HUES64 (cell line): ENCODE data around the gene LHFPL2.
"Not testable (repeated sequence)": the region's sequence is repeated elsewhere in the genome, so short reads cannot be mapped to it uniquely, and the experiment has no call there.

Experiments
- H3K27ac ChIP-seq: 2 replicates; pipeline ENCODE4 v1.7.0; 2013; ENCODE audit warnings: low read depth, low read length, inconsistent platforms
- H3K27me3 ChIP-seq: 2 replicates; pipeline ENCODE4 v1.6.1; 2013; ENCODE audit warnings: mild to moderate bottlenecking, low read length; ENCODE audit not compliant: insufficient read depth
- H3K36me3 ChIP-seq: 2 replicates; pipeline ENCODE4 v1.6.1; 2013; ENCODE audit warnings: mild to moderate bottlenecking, low read length; ENCODE audit not compliant: insufficient read depth
- H3K4me1 ChIP-seq: 2 replicates; pipeline ENCODE4 v1.6.1; 2013; ENCODE audit warnings: mild to moderate bottlenecking, low read length, moderate library complexity; ENCODE audit not compliant: insufficient read depth
- H3K4me3 ChIP-seq: 2 replicates; pipeline ENCODE4 v1.5.1; 2013; ENCODE audit warnings: mild to moderate bottlenecking, low read length, moderate library complexity
- H3K9ac ChIP-seq: 2 replicates; pipeline ENCODE4 v1.6.1; 2013; ENCODE audit warnings: mild to moderate bottlenecking, low read depth, low read length
- H3K9me3 ChIP-seq: 2 replicates; pipeline ENCODE4 v1.6.1; 2013; ENCODE audit warnings: low read depth, low read length; ENCODE audit not compliant: insufficient read depth
- WGBS: fragments of 150-250, 120-280 bp; methylation state at CpG from one replicate; pipeline ENCODE4 v1.1.7; 2013; ENCODE audit warnings: missing lambda C conversion rate; 5-methylcytosine and 5-hydroxymethylcytosine counted together

The LHFPL2 gene

GRCh38 chr5:78677777-78678668, 29.5 kb upstream of the LHFPL2 start:
- H3K9ac ChIP-seq = no peak overlapping the region
- no peaks in the 10 kb centered on the region for H3K36me3 ChIP-seq
- 84% methylated on average over 6 of the region's 6 CpGs for WGBS
- no peak overlapping the region for H3K4me3 ChIP-seq
- no peaks in the 10 kb centered on the region for H3K4me1 ChIP-seq
- H3K27me3 ChIP-seq = no peaks in the 10 kb centered on the region
- H3K9me3 ChIP-seq = peaks cover 11% of the 10 kb centered on the region
- no peak overlapping the region for H3K27ac ChIP-seq

GRCh38 chr5:78675956-78676730, 27.6 kb upstream of the LHFPL2 start:
- Histone ChIP-seq H3K36me3 (no peaks in the 10 kb centered on the region), H3K4me3 (no peak overlapping the region), H3K27ac (no peak overlapping the region), H3K27me3 (no peaks in the 10 kb centered on the region), H3K9ac (no peak overlapping the region), H3K4me1 (no peaks in the 10 kb centered on the region), H3K9me3 (no peaks in the 10 kb centered on the region)
- 94% methylated on average over 6 of the region's 6 CpGs for WGBS

GRCh38 chr5:78673827-78674226, 25.3 kb upstream of the LHFPL2 start:
- not testable (repeated sequence) for H3K4me1 ChIP-seq, H3K4me3 ChIP-seq, H3K9ac ChIP-seq, H3K9me3 ChIP-seq, H3K27me3 ChIP-seq, H3K36me3 ChIP-seq, H3K27ac ChIP-seq

GRCh38 chr5:78672154-78672553, 23.6 kb upstream of the LHFPL2 start:
- H3K27ac ChIP-seq = no peak overlapping the region
- H3K27me3 ChIP-seq = no peaks in the 10 kb centered on the region
- H3K4me3 ChIP-seq = no peak overlapping the region
- 87% methylated on average over 2 of the region's 2 CpGs for WGBS
- H3K9ac ChIP-seq = no peak overlapping the region
- no peaks in the 10 kb centered on the region for H3K4me1 ChIP-seq
- no peaks in the 10 kb centered on the region for H3K9me3 ChIP-seq
- no peaks in the 10 kb centered on the region for H3K36me3 ChIP-seq

GRCh38 chr5:78671609-78672008, 23.0 kb upstream of the LHFPL2 start:
- H3K9ac ChIP-seq = no peak overlapping the region
- WGBS = 93% methylated on average over 4 of the region's 4 CpGs

GRCh38 chr5:78670701-78671269, 22.2 kb upstream of the LHFPL2 start:
- WGBS = 87% methylated on average over 2 of the region's 2 CpGs
- Histone ChIP-seq H3K27ac (no peak overlapping the region), H3K36me3 (no peaks in the 10 kb centered on the region), H3K9ac (no peak overlapping the region), H3K4me1 (no peaks in the 10 kb centered on the region), H3K9me3 (no peaks in the 10 kb centered on the region), H3K27me3 (no peaks in the 10 kb centered on the region), H3K4me3 (no peak overlapping the region)

More at GRCh38 chr5:78671609-78672008, 23.0 kb upstream of the LHFPL2 start:
- no peak overlapping the region for H3K27ac ChIP-seq
- no peaks in the 10 kb centered on the region for H3K36me3 ChIP-seq
- no peaks in the 10 kb centered on the region for H3K4me1 ChIP-seq
- H3K4me3 ChIP-seq = no peak overlapping the region
- no peaks in the 10 kb centered on the region for H3K27me3 ChIP-seq
- H3K9me3 ChIP-seq = no peaks in the 10 kb centered on the region

- Histone ChIP-seq H3K36me3 (no peaks in the 10 kb centered on the region), H3K27ac (no peak overlapping the region), H3K9ac (no peak overlapping the region), H3K9me3 (no peaks in the 10 kb centered on the region), H3K4me3 (no peak overlapping the region), H3K27me3 (no peaks in the 10 kb centered on the region), H3K4me1 (no peaks in the 10 kb centered on the region)
- 92% methylated on average over 4 of the region's 4 CpGs for WGBS
Observed at GRCh38 chr5:78669331-78669730, 20.8 kb upstream of the LHFPL2 start.

- 87% methylated on average over 5 of the region's 5 CpGs for WGBS
- H3K27ac ChIP-seq = no peak overlapping the region
- no peaks in the 10 kb centered on the region for H3K27me3 ChIP-seq
- no peak overlapping the region for H3K4me3 ChIP-seq
- no peaks in the 10 kb centered on the region for H3K9me3 ChIP-seq
- no peaks in the 10 kb centered on the region for H3K36me3 ChIP-seq
- no peak overlapping the region for H3K9ac ChIP-seq
- H3K4me1 ChIP-seq = no peaks in the 10 kb centered on the region
Observed at GRCh38 chr5:78667461-78668103, 19.0 kb upstream of the LHFPL2 start.

GRCh38 chr5:78666975-78667374, 18.4 kb upstream of the LHFPL2 start:
- WGBS = 86% methylated on average over 1 of the region's 1 CpG
- H3K27ac ChIP-seq, H3K4me3 ChIP-seq, H3K27me3 ChIP-seq, H3K36me3 ChIP-seq, H3K9me3 ChIP-seq, H3K4me1 ChIP-seq, H3K9ac ChIP-seq: not testable (repeated sequence)

GRCh38 chr5:78666041-78666444, 17.5 kb upstream of the LHFPL2 start:
- Histone ChIP-seq H3K4me1 (no peaks in the 10 kb centered on the region), H3K27me3 (no peaks in the 10 kb centered on the region), H3K27ac (no peak overlapping the region), H3K36me3 (no peaks in the 10 kb centered on the region), H3K4me3 (no peak overlapping the region), H3K9me3 (no peaks in the 10 kb centered on the region), H3K9ac (no peak overlapping the region)
- WGBS = 81% methylated on average over 2 of the region's 3 CpGs

GRCh38 chr5:78665534-78665933, 17.0 kb upstream of the LHFPL2 start:
- no peaks in the 10 kb centered on the region for H3K9me3 ChIP-seq
- H3K36me3 ChIP-seq = no peaks in the 10 kb centered on the region
- H3K9ac ChIP-seq = no peak overlapping the region
- no peak overlapping the region for H3K4me3 ChIP-seq
- H3K27ac ChIP-seq = no peak overlapping the region
- H3K4me1 ChIP-seq = no peaks in the 10 kb centered on the region
- WGBS = 97% methylated on average over 3 of the region's 3 CpGs
- H3K27me3 ChIP-seq = no peaks in the 10 kb centered on the region
